ENCODE measurements around the gene CAMK2N1.

CAMK2N1 gene

DNA sequence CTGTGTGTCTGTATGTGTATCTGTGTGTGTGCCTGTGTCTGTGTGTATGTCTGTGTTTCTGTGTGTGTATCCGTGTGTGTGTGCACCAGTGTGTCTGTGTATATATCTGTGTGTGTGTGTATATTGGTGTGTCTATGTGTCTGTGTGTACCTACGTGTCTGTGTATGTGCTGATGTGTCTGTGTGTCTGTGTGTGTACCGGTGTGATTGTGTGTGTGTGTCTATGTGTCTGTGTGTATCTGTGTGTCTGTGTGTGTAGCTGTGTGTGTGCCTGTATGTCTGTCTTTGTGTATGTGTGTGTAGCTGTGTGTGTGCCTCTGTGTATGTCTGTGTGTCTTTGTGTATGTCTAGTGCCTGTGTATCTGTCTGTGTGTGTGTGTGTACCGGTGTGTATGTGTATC lies 32.0 kb downstream of the CAMK2N1 start:
- no peaks in the 10 kb centered on the region; the same call in 1 of the 2 replicates for H3K27me3 ChIP-seq (ENCODE audit: insufficient read depth, low read length)
- no peaks in the 10 kb centered on the region for H3K79me2 ChIP-seq (ENCODE audit: insufficient read depth, low read length)
- no peak overlapping the region for H3K9ac ChIP-seq (ENCODE audit: low read length)
- H3K4me2 ChIP-seq (ENCODE audit: low read length), result no peak overlapping the region
- H3K36me3 ChIP-seq (ENCODE audit: insufficient read depth, low read length), result no peaks in the 10 kb centered on the region
- no peaks in the 10 kb centered on the region for H3K4me1 ChIP-seq (ENCODE audit: insufficient read depth, low read length, severe bottlenecking)
- no peak overlapping the region for H3K4me3 ChIP-seq (ENCODE audit: low read depth, low read length, poor library complexity, severe bottlenecking)
- H3K9me2 ChIP-seq (ENCODE audit: low read depth, low read length), result no peaks in the 10 kb centered on the region
- no peak for TF ChIP-seq EZH2 (IDR thresholded peaks at IDR 0.05; ENCODE audit: borderline replicate concordance, low read length)
- no peak for TF ChIP-seq CTCF (IDR thresholded peaks at IDR 0.05; ENCODE audit: low read length)
- H3K9me3 ChIP-seq (ENCODE audit: low read length), result no peaks in the 10 kb centered on the region
- no peak overlapping the region for H2AFZ ChIP-seq (ENCODE audit: low read length)
- no peak overlapping the region for H3K27ac ChIP-seq (ENCODE audit: low read depth, low read length, poor library complexity, severe bottlenecking)
- no peaks in the 10 kb centered on the region for H4K20me1 ChIP-seq (ENCODE audit: insufficient read depth, low read length)
- H3F3A ChIP-seq (ENCODE audit: insufficient read depth, low read length), result no peaks in the 10 kb centered on the region

DNA sequence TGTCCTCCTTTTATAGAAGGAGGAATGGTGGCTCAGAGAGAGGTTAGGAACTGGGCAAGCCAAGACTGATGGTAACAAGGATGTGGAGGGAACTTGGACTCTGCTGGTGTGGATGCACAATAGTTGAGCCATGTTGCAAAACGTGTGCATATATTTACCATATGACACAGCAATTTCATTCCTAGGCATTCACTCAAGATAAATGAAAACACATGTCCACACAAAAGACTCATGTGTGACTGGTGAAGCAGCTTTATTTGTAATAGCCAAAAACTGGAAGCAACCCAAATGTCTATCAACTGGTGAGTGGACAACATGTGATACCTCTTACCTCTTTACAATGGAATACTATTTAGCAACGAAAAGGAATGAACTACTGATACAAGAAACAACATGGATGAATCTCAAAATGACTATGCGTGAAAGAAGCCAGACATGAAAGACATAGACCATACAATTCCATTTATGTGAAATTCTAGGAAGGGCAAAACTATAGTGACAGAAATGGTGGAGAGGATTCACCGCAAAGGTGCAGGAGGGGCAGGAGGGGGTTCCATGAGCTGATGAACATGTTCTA lies 36.2 kb downstream of the CAMK2N1 start:
- no peaks in the 10 kb centered on the region; the same call in 1 of the 2 replicates for H3K27me3 ChIP-seq (ENCODE audit: insufficient read depth, low read length)
- H4K20me1 ChIP-seq (ENCODE audit: insufficient read depth, low read length), result no peaks in the 10 kb centered on the region

DNA sequence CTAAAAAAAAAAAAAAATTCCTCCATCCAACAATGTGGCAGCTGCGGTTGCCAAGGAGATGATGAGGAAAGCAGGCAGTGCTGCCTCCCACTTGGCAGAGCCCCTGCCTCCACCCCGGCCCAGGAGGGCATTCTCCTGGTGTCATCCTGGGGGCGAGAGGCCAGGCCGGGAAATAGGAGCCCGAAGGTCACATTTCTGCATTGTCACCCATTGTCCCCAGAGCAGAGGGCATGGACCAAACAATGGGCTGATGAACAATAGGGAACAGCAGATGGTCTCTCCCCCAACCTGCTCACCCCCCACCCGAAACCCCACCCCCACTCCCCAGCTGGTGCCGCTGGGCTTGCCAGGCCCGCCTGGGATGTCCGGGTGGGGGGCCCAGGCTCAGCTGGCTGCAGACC lies 37.3 kb downstream of the CAMK2N1 start:
- H3K4me1 ChIP-seq (ENCODE audit: insufficient read depth, low read length, severe bottlenecking), result no peaks in the 10 kb centered on the region
- no peak overlapping the region for H3K9ac ChIP-seq (ENCODE audit: low read length)
- H3K79me2 ChIP-seq (ENCODE audit: insufficient read depth, low read length), result no peaks in the 10 kb centered on the region
- no peak overlapping the region for H3K4me2 ChIP-seq (ENCODE audit: low read length)
- H3K9me3 ChIP-seq (ENCODE audit: low read length), result no peaks in the 10 kb centered on the region
- no peak for TF ChIP-seq EZH2 (IDR thresholded peaks at IDR 0.05; ENCODE audit: borderline replicate concordance, low read length)
- TF ChIP-seq CTCF (IDR thresholded peaks at IDR 0.05; ENCODE audit: low read length), result no peak
- H3K27me3 ChIP-seq (ENCODE audit: insufficient read depth, low read length), result no peaks in the 10 kb centered on the region; the same call in 1 of the 2 replicates
- no peaks in the 10 kb centered on the region for H3K36me3 ChIP-seq (ENCODE audit: insufficient read depth, low read length)
- no peaks in the 10 kb centered on the region for H3K9me2 ChIP-seq (ENCODE audit: low read depth, low read length)
- no peak overlapping the region for H3K27ac ChIP-seq (ENCODE audit: low read depth, low read length, poor library complexity, severe bottlenecking)
- no peak overlapping the region for H3K4me3 ChIP-seq (ENCODE audit: low read depth, low read length, poor library complexity, severe bottlenecking)
- H3F3A ChIP-seq (ENCODE audit: insufficient read depth, low read length), result no peaks in the 10 kb centered on the region
- H2AFZ ChIP-seq (ENCODE audit: low read length), result no peak overlapping the region
- no peaks in the 10 kb centered on the region for H4K20me1 ChIP-seq (ENCODE audit: insufficient read depth, low read length)

More for the DNA sequence above, 36.2 kb downstream of the CAMK2N1 start:
- Histone ChIP-seq H3F3A (ENCODE audit: insufficient read depth, low read length) (no peaks in the 10 kb centered on the region), H3K36me3 (ENCODE audit: insufficient read depth, low read length) (no peaks in the 10 kb centered on the region), H3K4me3 (ENCODE audit: low read depth, low read length, poor library complexity, severe bottlenecking) (no peak overlapping the region), H3K27ac (ENCODE audit: low read depth, low read length, poor library complexity, severe bottlenecking) (no peak overlapping the region), H2AFZ (ENCODE audit: low read length) (no peak overlapping the region), H3K9me2 (ENCODE audit: low read depth, low read length) (no peaks in the 10 kb centered on the region), H3K9me3 (ENCODE audit: low read length) (no peaks in the 10 kb centered on the region), H3K4me1 (ENCODE audit: insufficient read depth, low read length, severe bottlenecking) (no peaks in the 10 kb centered on the region), H3K9ac (ENCODE audit: low read length) (no peak overlapping the region), H3K79me2 (ENCODE audit: insufficient read depth, low read length) (no peaks in the 10 kb centered on the region), H3K4me2 (ENCODE audit: low read length) (no peak overlapping the region)
- TF ChIP-seq EZH2 (IDR thresholded peaks at IDR 0.05; ENCODE audit: borderline replicate concordance, low read length) (no peak), CTCF (IDR thresholded peaks at IDR 0.05; ENCODE audit: low read length) (no peak)

Data from OCI-LY1 (cell line).